RWPE1 (cell line): ENCODE measurements around the gene NPHP1.
"Not testable (repeated sequence)": the region's sequence is repeated elsewhere in the genome, so short reads cannot be mapped to it uniquely, and the experiment has no call there.

Experiments used
- CTCF ChIA-PET: fragments of 350-600 bp; sonication (Branson Sonifier 250); formaldehyde crosslinking; extraction: SDS; loops from one replicate; lab custom pipeline; 2021; lab: Yijun Ruan, JAX
- POLR2A ChIA-PET: fragments of 400-600 bp; formaldehyde crosslinking; extraction: SDS; loops from one replicate; lab custom pipeline; 2020; ENCODE audit warnings: antibody characterized with exemption; ENCODE audit not compliant: low non-redundant PET; lab: Yijun Ruan, JAX
- DNase-seq: peaks from one replicate; pipeline ENCODE4 v3.0.0; 2012; ENCODE audit warnings: low spot score
- H3K27ac ChIP-seq: fragments of 450-650 bp; 2 replicates; pipeline ENCODE4 v1.5.1; 2017
- TF ChIP-seq, protein P1 (sequence below): fragments of 450-650 bp; conservative IDR thresholded peaks from 2 replicates; pipeline ENCODE4 v1.5.1; 2017; ENCODE audit warnings: low read depth, mild to moderate bottlenecking

The NPHP1 gene

DNA sequence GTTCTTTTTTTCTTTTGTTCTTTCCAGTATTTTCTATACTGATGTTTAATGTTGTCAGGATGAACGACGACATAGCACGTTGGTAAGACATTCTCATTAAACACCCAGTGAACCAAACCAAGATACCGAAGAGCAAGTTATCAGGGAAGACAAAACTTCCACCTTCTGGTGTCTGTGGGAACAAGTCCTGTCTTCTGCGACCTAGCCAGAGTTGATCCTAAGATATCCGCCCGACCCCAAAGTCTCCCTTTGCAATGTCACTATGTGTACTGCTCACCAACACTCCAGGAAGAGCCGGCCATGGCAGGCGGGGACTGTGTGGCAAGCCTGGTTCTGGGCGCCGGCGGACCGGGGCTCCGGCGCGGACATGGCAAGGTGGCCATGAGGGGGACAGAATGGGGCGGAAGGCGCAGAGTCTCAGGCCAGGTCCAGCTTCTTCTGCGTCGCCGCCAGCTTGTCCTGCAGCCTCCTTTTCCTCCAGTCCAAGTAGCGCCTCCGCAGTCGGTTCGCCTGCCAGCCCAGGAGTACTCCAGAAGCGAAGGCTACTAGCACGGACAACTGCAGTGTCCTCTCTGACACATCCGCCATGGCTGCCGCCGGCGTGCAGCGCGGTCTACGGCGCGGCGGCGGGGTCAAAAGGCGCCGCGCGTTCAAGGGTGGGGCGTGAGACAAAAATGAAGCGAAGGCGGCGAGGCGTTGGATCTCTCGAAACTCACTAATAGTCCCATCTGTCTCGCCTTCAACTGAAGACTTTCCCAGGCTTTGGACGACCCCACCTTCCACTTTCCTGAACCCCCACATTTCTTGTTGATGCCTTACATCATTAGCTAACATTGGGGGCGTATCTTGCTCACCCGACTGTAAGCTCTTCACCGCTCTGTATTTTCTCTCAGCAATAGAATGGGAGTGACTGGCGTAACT, 7.4 kb upstream of the NPHP1 start, which contains the start of gene MTLN:
Gene MTLN, minus strand, starts transcription at position 610 of the 921 bp plus-strand sequence. Its CDS starts 22 bp downstream, at position 588.
- CTCF ChIA-PET = interaction anchor here (1.0 kb wide), 1 partner anchor 38 kb away, joined by 9 read pairs; no protein-coding TSS in a partner anchor
- DNase-seq = peak; percentile 65
- peak within 1 kb of the TSS; percentile 81 for H3K27ac ChIP-seq
- TF ChIP-seq, protein P1, sequence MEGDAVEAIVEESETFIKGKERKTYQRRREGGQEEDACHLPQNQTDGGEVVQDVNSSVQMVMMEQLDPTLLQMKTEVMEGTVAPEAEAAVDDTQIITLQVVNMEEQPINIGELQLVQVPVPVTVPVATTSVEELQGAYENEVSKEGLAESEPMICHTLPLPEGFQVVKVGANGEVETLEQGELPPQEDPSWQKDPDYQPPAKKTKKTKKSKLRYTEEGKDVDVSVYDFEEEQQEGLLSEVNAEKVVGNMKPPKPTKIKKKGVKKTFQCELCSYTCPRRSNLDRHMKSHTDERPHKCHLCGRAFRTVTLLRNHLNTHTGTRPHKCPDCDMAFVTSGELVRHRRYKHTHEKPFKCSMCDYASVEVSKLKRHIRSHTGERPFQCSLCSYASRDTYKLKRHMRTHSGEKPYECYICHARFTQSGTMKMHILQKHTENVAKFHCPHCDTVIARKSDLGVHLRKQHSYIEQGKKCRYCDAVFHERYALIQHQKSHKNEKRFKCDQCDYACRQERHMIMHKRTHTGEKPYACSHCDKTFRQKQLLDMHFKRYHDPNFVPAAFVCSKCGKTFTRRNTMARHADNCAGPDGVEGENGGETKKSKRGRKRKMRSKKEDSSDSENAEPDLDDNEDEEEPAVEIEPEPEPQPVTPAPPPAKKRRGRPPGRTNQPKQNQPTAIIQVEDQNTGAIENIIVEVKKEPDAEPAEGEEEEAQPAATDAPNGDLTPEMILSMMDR = no peak
- POLR2A ChIA-PET = no interaction called here

- TF ChIP-seq, protein P1 = no peak
- ChIA-PET CTCF (no interaction called here), POLR2A (interaction anchor here (0.6 kb wide), 1 partner anchor 93 kb away, joined by 11 read pairs; no protein-coding TSS in a partner anchor)
- DNase-seq = no peak
- H3K27ac ChIP-seq = no peak overlapping the region
These were observed 1.0 kb upstream of the NPHP1 start for GRCh38 chr2:110205660-110206455.

DNA sequence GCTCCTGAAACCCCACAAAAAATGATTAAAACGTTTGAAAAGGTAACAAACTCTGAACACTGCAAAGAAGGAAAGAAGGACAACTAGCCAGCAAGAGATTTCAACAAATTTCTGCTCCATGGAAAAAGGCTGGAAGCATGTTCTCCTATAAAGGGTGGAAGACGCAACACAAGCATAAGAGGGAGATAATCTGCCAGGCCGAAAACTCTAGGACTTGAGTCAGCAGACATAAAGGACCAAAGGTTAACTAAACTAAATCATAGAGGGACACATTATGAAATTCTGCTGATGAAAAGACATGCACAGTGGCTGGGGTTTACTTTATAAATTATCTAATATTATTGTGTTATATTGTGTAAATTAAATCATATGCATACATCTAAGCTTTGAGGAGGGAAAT, 6.8 kb downstream of the NPHP1 start:
- POLR2A ChIA-PET = no interaction called here
- CTCF ChIA-PET = no interaction called here
- no peak overlapping the region for H3K27ac ChIP-seq
- no peak for DNase-seq
- TF ChIP-seq, protein P1 = no peak

DNA sequence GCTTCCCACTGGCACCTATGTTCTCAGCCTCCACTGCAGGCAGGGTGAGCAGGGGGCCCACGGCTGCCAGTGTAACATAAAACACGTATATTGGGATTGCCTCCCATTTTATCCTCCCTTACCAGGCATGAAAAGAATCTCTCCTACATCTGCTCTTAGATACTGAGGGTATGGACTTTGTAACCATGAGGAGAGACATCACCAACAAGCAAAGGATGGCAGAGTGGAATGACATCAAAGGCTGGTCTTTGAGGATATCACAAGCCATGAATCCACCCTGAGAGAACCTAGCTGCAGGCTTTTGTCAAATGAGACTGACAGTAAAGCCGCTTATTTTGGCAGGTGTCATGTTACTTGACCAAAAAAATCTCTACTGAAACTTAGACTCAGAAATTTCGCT, 7.4 kb downstream of the NPHP1 start:
- CTCF ChIA-PET = no interaction called here
- TF ChIP-seq, protein P1 = no peak
- no peak for DNase-seq
- no peak overlapping the region for H3K27ac ChIP-seq
- POLR2A ChIA-PET = no interaction called here

DNA sequence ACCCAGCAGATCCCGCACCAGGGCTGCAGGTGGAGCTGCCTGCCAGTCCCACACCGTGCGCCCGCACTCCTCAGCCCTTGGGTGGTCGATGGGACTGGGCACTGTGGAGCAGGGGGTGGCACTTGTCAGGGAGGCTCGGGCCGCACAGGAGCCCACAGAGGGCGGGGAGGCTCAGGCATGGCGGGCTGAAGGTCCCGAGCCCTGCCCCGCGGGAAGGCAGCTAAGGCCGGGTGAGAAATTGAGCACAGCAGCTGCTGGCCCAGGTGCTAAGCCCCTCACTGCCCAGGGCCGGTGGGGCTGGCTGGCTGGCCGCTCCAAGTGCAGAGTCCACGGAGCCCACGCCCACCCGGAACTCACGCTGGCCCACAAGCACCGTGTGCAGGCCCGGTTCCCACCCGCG, 14.6 kb downstream of the NPHP1 start:
- DNase-seq, H3K27ac ChIP-seq, POLR2A ChIA-PET: not testable (repeated sequence)
- CTCF ChIA-PET = interaction anchor here (0.6 kb wide), 1 partner anchor 37 kb away, joined by 4 read pairs; no protein-coding TSS in a partner anchor

DNA sequence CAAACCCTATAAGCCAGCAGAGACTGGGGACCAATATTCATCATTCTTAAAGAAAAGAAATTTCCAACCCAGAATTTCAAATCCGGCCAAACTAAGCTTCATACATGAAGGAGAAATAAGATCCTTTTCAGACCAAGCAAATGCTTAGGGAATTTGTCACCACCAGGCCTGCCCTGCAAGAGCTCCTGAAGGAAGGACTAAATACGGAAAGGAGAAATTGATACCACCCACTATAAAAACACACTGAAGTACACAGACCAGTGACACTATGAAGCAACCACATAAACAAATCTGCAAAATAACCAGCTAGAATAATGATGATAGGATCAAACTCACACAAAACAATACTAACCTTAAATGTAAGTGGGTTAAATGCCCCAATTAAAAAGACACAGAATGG, 22.4 kb downstream of the NPHP1 start:
- CTCF ChIA-PET = interaction anchor here (0.6 to 0.8 kb wide), 2 partner anchors 12 to 455 kb away, joined by 3 to 4 read pairs; no protein-coding TSS in a partner anchor
- DNase-seq = no peak
- POLR2A ChIA-PET = no interaction called here
- H3K27ac ChIP-seq = no peak overlapping the region
- TF ChIP-seq, protein P1 = no peak
